Right lobe of liver (tissue), 6 donors: ENCODE results near the gene CASP3. TPM values are rescaled to one million over a fixed set of nuclear protein-coding genes. Genes with fewer than 3 reads are reported as not detected.
"Not testable (repeated sequence)": the region's sequence is repeated elsewhere in the genome, so short reads cannot be mapped to it uniquely, and the experiment has no call there.

Experiments
- ATAC-seq, 4 donors: fragments of 200-7000 bp; cut with Tn5 transposase; one replicate each; pipeline ENCODE4 v1.9.1; 2020; ENCODE audit warnings: mild to moderate bottlenecking in 4 of 4, moderate library complexity in 4 of 4
- DNase-seq, 3 donors: peaks; one replicate each; pipeline ENCODE4 v3.0.0-alpha.2; 2020
- H3K27ac ChIP-seq, 3 donors: fragments of 200-600 bp; one replicate each; pipeline ENCODE4 v1.8.0; 2022
- H3K27me3 ChIP-seq, 2 donors: fragments of 200-600 bp; one replicate each; pipeline ENCODE4 v1.8.0; 2022
- H3K36me3 ChIP-seq, 4 donors: fragments of 200-600 bp; sonication (generic) in 1 of 4; one replicate each; pipeline versions ENCODE4 v1.5.1 to v1.8.0; 2017 to 2022; ENCODE audit warnings: control low read depth in 1 of 4
- H3K4me1 ChIP-seq, 4 donors: fragments of 200-600 bp; sonication (generic) in 1 of 4; one replicate each; pipeline versions ENCODE4 v1.5.1 to v1.8.0; 2017 to 2022; ENCODE audit warnings: control low read depth in 1 of 4
- H3K4me3 ChIP-seq, 3 donors: fragments of 200-600 bp; one replicate each; pipeline ENCODE4 v1.8.0; 2022
- H3K9me3 ChIP-seq, 4 donors: fragments of 200-600 bp; sonication (generic) in 1 of 4; one replicate each; pipeline versions ENCODE4 v1.5.1 to v1.8.0; 2017 to 2022; ENCODE audit warnings: control low read depth in 1 of 4
- POLR2A ChIP-seq: fragments of 450-650 bp; IDR thresholded peaks from one replicate; pipeline ENCODE4 v1.6.1; 2017; ENCODE audit warnings: antibody characterized with exemption, mild to moderate bottlenecking
- WGBS: methylation state at CpG from one replicate; pipeline ENCODE4 v1.1.6; 2018; ENCODE audit warnings: low coverage, low lambda C conversion rate; ENCODE audit not compliant: insufficient coverage; ENCODE audit errors: missing lambda C conversion rate; 5-methylcytosine and 5-hydroxymethylcytosine counted together
- intact Hi-C, 2 donors: fragments of 100-400 bp; cut with DNase I; formaldehyde crosslinking; loops; one replicate each; pipeline versions ENCODE4 v1.11.2 to v1.14.1; 2022
- total RNA-seq, 6 experiments: library from RNA; depleted of rRNA in 2 of 6; stranded (reverse); fragments of >200 nt in 2 of 6; fragmentation: NEBNext Ultra II Directional in 3 of 6; extraction: Animal tissue kit (Norgen Biotek cat#: 25700) in 3 of 6; gene quantifications; one replicate each; pipeline versions ENCODE4 v1.1.0 to v1.2.4, GENCODE V29; 2016 to 2023
- TF ChIP-seq, protein P1 (sequence below), 4 donors: fragments of 200-600 bp in 3 of 4; fragments of 450-650 bp in 1 of 4; IDR thresholded peaks; one replicate each; pipeline versions ENCODE4 v1.5.1 to v1.8.0; 2016 to 2022; ENCODE audit warnings: antibody characterized with exemption in 4 of 4, mild to moderate bottlenecking in 2 of 4
- donor health status: DM: no; HTN: yes; CAD: no.
- donor health status: DM: no; HTN: no; CAD: no.
- donor health status: DM: no; HTN: no; CAD: no.
- donor health status: DM: no; HTN: yes; CAD: no.
- donor health status: DM: no; HTN: yes; CAD: no.

Gene CASP3
- total RNA-seq, 6 experiments from 2014 or later, result 9.6 to 19.6 (median 13.2) TPM

DNA sequence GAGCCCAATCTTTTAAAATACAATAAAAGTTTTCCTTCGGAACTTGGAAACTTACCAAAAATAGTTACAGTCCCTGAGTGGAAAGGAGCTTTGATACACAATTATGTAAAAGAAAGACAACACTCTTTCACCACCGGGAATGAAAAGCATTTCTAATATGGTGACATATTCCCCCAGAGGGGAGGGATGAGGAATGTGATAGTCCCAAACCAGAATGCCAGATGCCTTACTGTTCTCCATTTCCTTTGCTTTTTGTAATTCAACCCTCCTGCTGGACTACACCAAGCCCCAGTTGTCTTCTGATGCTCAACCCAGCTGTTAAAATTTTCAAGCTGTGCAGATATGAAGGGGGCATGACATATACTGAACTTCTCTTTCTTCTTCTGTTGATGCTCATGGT, 4.4 kb upstream of the CASP3 start:
- DNase-seq, result no peak
- intact Hi-C loops, result no loop called here
- TF ChIP-seq POLR2A, result no peak
- TF ChIP-seq, protein P1, sequence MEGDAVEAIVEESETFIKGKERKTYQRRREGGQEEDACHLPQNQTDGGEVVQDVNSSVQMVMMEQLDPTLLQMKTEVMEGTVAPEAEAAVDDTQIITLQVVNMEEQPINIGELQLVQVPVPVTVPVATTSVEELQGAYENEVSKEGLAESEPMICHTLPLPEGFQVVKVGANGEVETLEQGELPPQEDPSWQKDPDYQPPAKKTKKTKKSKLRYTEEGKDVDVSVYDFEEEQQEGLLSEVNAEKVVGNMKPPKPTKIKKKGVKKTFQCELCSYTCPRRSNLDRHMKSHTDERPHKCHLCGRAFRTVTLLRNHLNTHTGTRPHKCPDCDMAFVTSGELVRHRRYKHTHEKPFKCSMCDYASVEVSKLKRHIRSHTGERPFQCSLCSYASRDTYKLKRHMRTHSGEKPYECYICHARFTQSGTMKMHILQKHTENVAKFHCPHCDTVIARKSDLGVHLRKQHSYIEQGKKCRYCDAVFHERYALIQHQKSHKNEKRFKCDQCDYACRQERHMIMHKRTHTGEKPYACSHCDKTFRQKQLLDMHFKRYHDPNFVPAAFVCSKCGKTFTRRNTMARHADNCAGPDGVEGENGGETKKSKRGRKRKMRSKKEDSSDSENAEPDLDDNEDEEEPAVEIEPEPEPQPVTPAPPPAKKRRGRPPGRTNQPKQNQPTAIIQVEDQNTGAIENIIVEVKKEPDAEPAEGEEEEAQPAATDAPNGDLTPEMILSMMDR (IDR thresholded peaks at IDR 0.05), result no peak
- Histone ChIP-seq H3K27ac (no peak overlapping the region), H3K9me3 (no peaks in the 10 kb centered on the region), H3K27me3 (no peaks in the 10 kb centered on the region), H3K4me1 (peaks cover 0 to 7% (median 2%) of the 10 kb centered on the region in 4 donors), H3K4me3 (no peak overlapping the region), H3K36me3 (no peaks in the 10 kb centered on the region)
- 68% methylated on average over 2 of the region's 2 CpGs for WGBS
- no peak for ATAC-seq

DNA sequence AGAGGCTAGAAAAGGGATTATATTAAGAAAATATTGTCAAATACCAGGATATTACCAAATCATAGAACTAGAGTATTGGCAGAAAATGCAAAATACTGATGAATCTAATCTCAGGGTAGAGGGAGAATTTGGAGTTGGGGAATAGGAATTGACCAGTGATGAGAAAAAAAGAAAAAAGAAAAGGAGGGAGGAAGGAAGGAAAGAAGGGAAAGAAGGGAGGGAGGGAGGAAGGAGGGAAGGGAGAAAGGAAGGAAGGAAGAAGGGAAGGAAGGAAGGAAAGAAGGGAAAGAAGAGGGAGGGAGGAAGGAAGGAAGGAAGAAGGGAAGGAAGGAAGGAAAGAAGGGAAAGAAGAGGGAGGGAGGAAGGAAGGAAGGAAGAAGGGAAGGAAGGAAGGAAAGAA, 3.4 kb upstream of the CASP3 start:
- DNase-seq, H3K27me3 ChIP-seq, intact Hi-C loops, H3K36me3 ChIP-seq, H3K27ac ChIP-seq, ATAC-seq, H3K4me3 ChIP-seq, H3K9me3 ChIP-seq: not testable (repeated sequence)
- peaks cover 0 to 11% (median 3%) of the 10 kb centered on the region in 4 donors for H3K4me1 ChIP-seq

DNA sequence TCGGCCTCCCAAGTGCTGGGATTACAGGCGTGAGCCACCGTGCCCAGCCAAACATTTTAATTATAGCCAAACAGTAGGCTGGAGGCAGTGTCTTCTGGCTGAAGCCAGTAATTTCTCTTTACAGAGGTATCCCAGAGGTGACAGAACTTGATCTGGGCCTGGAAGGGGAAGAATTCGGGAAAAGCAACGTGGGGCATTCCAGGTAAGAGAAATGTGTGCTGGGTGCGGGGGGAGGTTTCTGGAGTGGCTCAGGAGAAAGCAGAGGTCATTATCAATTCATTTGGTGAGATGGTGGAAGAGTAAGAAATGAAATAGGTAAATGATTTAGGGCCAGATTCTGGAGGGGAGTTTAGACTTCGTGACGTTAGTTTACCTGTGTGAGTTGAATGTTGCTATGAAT, 2.7 kb upstream of the CASP3 start:
- DNase-seq (no peak), ATAC-seq (no peak)
- H3K4me1 ChIP-seq, result peaks cover 0 to 19% (median 9%) of the 10 kb centered on the region in 4 donors
- H3K27me3 ChIP-seq, result no peaks in the 10 kb centered on the region
- WGBS, result 92% methylated on average over 5 of the region's 8 CpGs
- H3K36me3 ChIP-seq, result no peaks in the 10 kb centered on the region
- no peak overlapping the region for H3K27ac ChIP-seq
- no peak overlapping the region for H3K4me3 ChIP-seq
- intact Hi-C loops, result no loop called here
- H3K9me3 ChIP-seq, result no peaks in the 10 kb centered on the region
- TF ChIP-seq, protein P1 (IDR thresholded peaks at IDR 0.05), result no peak
- TF ChIP-seq POLR2A, result no peak

DNA sequence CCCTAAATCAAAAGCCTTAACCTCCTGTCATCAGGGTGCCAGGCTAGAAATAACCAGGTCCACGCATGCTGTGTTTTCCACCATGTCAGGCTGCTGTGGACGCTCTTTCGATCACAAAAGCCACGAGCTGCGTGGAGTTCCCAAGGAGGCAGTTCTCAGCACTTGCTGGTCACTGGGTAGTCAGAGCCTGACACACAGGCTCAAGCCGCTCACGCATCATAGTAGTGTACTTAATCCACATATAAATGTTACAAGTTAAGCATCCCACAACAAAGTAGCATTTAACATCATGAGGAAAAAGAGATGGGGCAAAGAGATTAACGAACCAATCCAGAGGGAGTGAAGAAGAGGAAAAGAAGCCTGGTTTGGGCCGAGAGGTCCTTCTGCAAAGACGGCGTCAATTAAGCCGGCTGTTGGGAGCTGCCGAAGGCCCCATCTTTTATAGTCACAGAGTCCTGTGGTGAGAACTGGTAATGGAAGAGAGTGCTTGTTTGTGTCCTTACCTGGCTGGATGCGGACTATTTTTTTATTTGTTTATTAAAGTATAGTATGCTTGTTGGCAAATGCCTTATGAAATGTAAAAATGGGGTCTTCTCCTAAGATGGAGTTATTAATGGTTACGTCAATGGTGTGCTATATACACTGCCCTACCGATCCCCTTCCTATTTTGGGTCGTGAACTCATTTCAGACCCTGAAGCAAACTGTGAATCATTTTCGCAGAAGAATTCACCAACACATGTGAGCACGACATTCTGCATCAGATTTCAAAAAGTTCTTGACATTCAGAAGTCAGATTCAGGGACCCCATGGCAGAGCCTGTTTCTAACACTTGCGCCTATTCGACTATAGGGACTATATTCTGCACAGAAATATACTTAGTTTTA, 966 bp upstream of the CASP3 start:
- no peaks in the 10 kb centered on the region for H3K9me3 ChIP-seq
- WGBS, result 34% methylated on average over 21 of the region's 21 CpGs
- H3K4me3 ChIP-seq, result peak overlapping the region; percentile 65 to 78 (median 76)
- TF ChIP-seq POLR2A, result no peak
- TF ChIP-seq, protein P1 (IDR thresholded peaks at IDR 0.05), result no peak
- DNase-seq (no peak), ATAC-seq (peak in 2 of 4 donors; percentile 2 to 8)
- H3K36me3 ChIP-seq, result no peaks in the 10 kb centered on the region
- intact Hi-C loops, result no loop called here
- H3K27ac ChIP-seq, result peak overlapping the region; percentile 66 to 75 (median 68)
- H3K4me1 ChIP-seq, result peaks cover 0 to 36% (median 17%) of the 10 kb centered on the region in 4 donors
- H3K27me3 ChIP-seq, result no peaks in the 10 kb centered on the region

DNA sequence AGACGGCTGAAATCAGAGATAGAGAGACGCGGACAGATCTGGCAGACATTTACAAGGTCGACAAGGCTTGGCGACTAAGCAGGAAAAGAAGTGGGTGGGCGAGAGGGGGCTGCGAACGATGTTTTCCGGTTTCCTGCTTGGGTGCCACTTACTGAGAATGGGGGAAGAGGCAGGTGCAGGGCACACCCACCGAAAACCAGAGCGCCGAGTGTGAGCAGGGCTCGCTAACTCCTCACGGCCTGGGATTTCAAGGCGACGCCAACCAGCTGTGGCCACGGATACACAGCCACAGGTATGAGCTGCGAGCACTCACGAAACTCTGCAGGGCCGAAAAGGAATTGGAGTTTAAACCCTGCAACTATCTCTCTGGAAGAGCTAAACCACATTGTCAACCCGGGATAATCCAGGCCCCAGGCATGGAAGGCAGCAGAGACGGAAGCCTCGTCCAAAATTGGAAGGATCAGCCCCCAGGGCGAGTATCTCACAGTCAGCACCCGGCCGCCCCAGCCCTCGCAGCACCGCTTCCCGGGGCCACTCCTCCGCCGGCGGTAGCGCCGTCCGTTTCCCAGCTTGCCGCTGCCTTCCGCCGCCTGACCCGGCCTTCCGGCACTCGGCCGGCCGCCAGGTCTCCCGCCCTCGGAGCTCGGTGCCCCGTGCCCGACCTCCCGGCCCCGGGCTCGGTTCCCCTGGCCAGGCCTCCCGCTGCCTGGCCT, 778 bp downstream of the CASP3 start:
- Histone ChIP-seq H3K4me1 (peaks cover 0 to 42% (median 17%) of the 10 kb centered on the region in 4 donors), H3K4me3 (peak overlapping the region; percentile 74 to 90 (median 76)), H3K9me3 (no peaks in the 10 kb centered on the region), H3K27me3 (no peaks in the 10 kb centered on the region), H3K27ac (peak overlapping the region; percentile 90 to 98 (median 94)), H3K36me3 (no peaks in the 10 kb centered on the region)
- peak; percentile 75 to 83 (median 79) for DNase-seq
- 0% methylated on average over 14 of the region's 52 CpGs for WGBS
- ATAC-seq, result peak; percentile 44 to 63 (median 56)
- no peak for TF ChIP-seq POLR2A
- TF ChIP-seq, protein P1 (IDR thresholded peaks at IDR 0.05), result no peak
- intact Hi-C loops, result no loop called here
